Osteoblast (primary cell): ENCODE measurements around the gene RIPOR3. TPM values are rescaled to one million over a fixed set of nuclear protein-coding genes. Genes with fewer than 3 reads are reported as not detected.

Experiments
- DNase-seq: peaks from one replicate; pipeline ENCODE4 v3.0.0; 2011; ENCODE audit warnings: low spot score, mixed read lengths; ENCODE audit not compliant: insufficient read length; ENCODE audit errors: missing footprints
- H2AFZ ChIP-seq: 2 replicates; pipeline ENCODE4 v1.6.0; 2011; ENCODE audit warnings: mild to moderate bottlenecking, low read length
- H3K27ac ChIP-seq: 2 replicates; pipeline ENCODE4 v1.5.1; 2011; ENCODE audit warnings: mild to moderate bottlenecking, low read depth, low read length, moderate library complexity
- H3K27me3 ChIP-seq: 2 replicates; pipeline ENCODE4 v1.6.0; 2012; ENCODE audit warnings: mild to moderate bottlenecking, control low read depth, inconsistent platforms, low read length, moderate library complexity; ENCODE audit not compliant: insufficient read depth
- H3K36me3 ChIP-seq: 2 replicates; pipeline ENCODE4 v1.5.1; 2011; ENCODE audit warnings: mild to moderate bottlenecking, low read length, control low read depth, moderate library complexity; ENCODE audit not compliant: insufficient read depth
- H3K4me1 ChIP-seq: 2 replicates; pipeline ENCODE4 v1.5.1; 2011; ENCODE audit warnings: mild to moderate bottlenecking, low read length, control low read depth, moderate library complexity; ENCODE audit not compliant: insufficient read depth
- H3K4me2 ChIP-seq: 2 replicates; pipeline ENCODE4 v1.6.0; 2011; ENCODE audit warnings: mild to moderate bottlenecking, low read length; ENCODE audit not compliant: insufficient read depth
- H3K4me3 ChIP-seq: fragments of 200-600 bp; sonication (generic); 3 replicates; pipeline ENCODE4 v1.5.1; 2012; ENCODE audit warnings: mild to moderate bottlenecking, low read length, inconsistent platforms; ENCODE audit not compliant: insufficient read depth
- H3K79me2 ChIP-seq: 2 replicates; pipeline ENCODE4 v1.6.0; 2012; ENCODE audit warnings: mild to moderate bottlenecking, low read length, control low read depth, inconsistent platforms; ENCODE audit not compliant: insufficient read depth
- H3K9me3 ChIP-seq: 2 replicates; pipeline ENCODE4 v1.5.1; 2011; ENCODE audit warnings: low read depth, low read length, control low read depth
- H4K20me1 ChIP-seq: 2 replicates; pipeline ENCODE4 v1.6.0; 2012; ENCODE audit warnings: mild to moderate bottlenecking, low read length, control low read depth; ENCODE audit not compliant: insufficient read depth
- total RNA-seq: library from RNA; depleted of rRNA; stranded (reverse); fragments of >200 nt; gene quantifications from 2 replicates; pipeline ENCODE4 v1.2.3, GENCODE V29; 2012
- TF ChIP-seq, protein P1 (sequence below): IDR thresholded peaks from 2 replicates; pipeline ENCODE4 v1.5.1; 2011; ENCODE audit warnings: mild to moderate bottlenecking, low read depth, low read length, moderate library complexity; ENCODE audit errors: extremely low read depth

RIPOR3 gene
- total RNA-seq, 1 donor: 1.1 TPM

DNA sequence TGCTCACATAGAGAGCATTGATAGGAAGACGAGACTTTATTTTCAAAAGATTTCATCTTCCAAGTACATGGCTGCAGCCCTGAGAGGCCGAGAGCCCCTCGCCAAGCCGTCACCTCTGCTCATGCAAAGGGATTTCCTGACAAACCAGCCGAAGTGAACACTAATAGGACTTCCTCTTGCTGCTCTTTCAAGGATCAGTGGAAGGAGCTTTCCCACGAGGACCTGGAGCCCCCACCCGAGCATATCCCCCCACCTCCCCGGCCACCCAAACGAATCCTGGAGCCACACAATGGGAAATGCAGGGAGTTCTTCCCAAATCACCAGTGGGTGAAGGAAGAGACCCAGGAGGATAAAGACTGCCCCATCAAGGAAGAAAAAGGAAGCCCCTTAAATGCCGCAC lies 111.8 kb downstream of the RIPOR3 start:
- H4K20me1 ChIP-seq: peaks cover 45% of the 10 kb centered on the region
- peaks cover 49% of the 10 kb centered on the region for H3K79me2 ChIP-seq
- peak; percentile 9 for DNase-seq
- peaks cover 10% of the 10 kb centered on the region for H3K4me1 ChIP-seq
- peaks cover 88% of the 10 kb centered on the region for H3K36me3 ChIP-seq
- no peaks in the 10 kb centered on the region for H3K27me3 ChIP-seq
- H3K4me2 ChIP-seq: no peak overlapping the region
- no peak overlapping the region for H3K27ac ChIP-seq
- H3K9me3 ChIP-seq: no peaks in the 10 kb centered on the region
- TF ChIP-seq, protein P1, sequence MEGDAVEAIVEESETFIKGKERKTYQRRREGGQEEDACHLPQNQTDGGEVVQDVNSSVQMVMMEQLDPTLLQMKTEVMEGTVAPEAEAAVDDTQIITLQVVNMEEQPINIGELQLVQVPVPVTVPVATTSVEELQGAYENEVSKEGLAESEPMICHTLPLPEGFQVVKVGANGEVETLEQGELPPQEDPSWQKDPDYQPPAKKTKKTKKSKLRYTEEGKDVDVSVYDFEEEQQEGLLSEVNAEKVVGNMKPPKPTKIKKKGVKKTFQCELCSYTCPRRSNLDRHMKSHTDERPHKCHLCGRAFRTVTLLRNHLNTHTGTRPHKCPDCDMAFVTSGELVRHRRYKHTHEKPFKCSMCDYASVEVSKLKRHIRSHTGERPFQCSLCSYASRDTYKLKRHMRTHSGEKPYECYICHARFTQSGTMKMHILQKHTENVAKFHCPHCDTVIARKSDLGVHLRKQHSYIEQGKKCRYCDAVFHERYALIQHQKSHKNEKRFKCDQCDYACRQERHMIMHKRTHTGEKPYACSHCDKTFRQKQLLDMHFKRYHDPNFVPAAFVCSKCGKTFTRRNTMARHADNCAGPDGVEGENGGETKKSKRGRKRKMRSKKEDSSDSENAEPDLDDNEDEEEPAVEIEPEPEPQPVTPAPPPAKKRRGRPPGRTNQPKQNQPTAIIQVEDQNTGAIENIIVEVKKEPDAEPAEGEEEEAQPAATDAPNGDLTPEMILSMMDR: no peak
- H2AFZ ChIP-seq: no peak overlapping the region
- H3K4me3 ChIP-seq: no peak overlapping the region

DNA sequence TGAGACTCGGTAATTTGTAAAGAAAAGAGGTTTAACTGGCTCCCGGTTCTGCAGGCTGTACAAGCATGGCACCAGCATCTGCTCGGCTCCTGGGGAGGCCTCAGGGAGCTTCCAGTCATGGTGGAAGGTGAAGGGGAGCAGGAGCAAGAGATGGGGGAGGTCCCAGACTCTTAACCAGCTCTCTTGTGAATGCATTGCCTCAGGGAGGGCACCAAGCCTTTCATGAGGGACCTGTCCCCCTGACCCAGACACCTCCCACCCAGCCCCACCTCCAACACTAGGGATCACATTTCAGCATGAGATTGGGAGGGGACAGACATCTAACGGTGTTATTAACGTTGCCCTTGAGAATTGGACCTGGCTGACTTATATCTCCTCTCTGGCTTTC lies 112.6 kb downstream of the RIPOR3 start:
- H3K36me3 ChIP-seq: peaks cover 90% of the 10 kb centered on the region
- H2AFZ ChIP-seq: no peak overlapping the region
- H3K79me2 ChIP-seq: peaks cover 51% of the 10 kb centered on the region

DNA sequence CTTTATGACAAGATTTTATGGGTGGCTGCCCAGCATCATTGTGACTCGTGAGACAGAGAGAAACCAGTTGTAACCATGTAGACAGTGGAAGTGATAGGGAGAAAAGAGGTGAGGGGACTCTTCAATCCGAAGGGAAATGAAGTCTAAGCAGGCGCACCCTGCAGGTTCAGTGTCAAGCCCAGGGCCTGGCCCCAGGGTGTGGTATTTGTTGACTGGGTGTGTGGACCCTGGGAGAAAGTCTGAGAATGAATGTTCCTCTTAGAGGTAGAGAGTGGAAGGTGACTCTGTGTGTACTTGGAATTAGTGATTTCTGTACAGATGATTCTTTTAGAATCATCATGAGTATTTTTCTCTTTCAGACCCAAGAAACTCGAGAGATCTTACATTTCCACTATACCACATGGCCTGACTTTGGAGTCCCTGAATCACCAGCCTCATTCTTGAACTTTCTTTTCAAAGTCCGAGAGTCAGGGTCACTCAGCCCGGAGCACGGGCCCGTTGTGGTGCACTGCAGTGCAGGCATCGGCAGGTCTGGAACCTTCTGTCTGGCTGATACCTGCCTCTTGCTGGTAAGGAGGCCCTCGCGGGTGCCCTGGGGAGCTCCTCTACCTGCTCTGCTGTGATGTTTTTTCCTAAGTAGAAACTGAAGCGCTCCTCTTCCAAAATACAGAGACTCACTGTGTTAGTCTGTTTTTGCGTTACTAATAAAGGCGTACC lies 113.1 kb downstream of the RIPOR3 start:
- H3K36me3 ChIP-seq: peaks cover 84% of the 10 kb centered on the region
- no peak overlapping the region for H2AFZ ChIP-seq
- H3K79me2 ChIP-seq: peaks cover 51% of the 10 kb centered on the region
- TF ChIP-seq, protein P1: no peak
- DNase-seq: peak; percentile 45
- H3K4me2 ChIP-seq: no peak overlapping the region
- H3K27ac ChIP-seq: no peak overlapping the region
- peaks cover 14% of the 10 kb centered on the region for H3K4me1 ChIP-seq
- no peak overlapping the region for H3K4me3 ChIP-seq
- H3K27me3 ChIP-seq: no peaks in the 10 kb centered on the region
- no peaks in the 10 kb centered on the region for H3K9me3 ChIP-seq
- peaks cover 43% of the 10 kb centered on the region for H4K20me1 ChIP-seq

More for the DNA sequence above, 112.6 kb downstream of the RIPOR3 start:
- Histone ChIP-seq H3K4me3 (no peak overlapping the region), H3K4me2 (no peak overlapping the region), H3K27me3 (no peaks in the 10 kb centered on the region), H4K20me1 (peaks cover 43% of the 10 kb centered on the region), H3K27ac (no peak overlapping the region), H3K4me1 (peaks cover 10% of the 10 kb centered on the region), H3K9me3 (no peaks in the 10 kb centered on the region)
- no peak for DNase-seq
- TF ChIP-seq, protein P1: no peak

DNA sequence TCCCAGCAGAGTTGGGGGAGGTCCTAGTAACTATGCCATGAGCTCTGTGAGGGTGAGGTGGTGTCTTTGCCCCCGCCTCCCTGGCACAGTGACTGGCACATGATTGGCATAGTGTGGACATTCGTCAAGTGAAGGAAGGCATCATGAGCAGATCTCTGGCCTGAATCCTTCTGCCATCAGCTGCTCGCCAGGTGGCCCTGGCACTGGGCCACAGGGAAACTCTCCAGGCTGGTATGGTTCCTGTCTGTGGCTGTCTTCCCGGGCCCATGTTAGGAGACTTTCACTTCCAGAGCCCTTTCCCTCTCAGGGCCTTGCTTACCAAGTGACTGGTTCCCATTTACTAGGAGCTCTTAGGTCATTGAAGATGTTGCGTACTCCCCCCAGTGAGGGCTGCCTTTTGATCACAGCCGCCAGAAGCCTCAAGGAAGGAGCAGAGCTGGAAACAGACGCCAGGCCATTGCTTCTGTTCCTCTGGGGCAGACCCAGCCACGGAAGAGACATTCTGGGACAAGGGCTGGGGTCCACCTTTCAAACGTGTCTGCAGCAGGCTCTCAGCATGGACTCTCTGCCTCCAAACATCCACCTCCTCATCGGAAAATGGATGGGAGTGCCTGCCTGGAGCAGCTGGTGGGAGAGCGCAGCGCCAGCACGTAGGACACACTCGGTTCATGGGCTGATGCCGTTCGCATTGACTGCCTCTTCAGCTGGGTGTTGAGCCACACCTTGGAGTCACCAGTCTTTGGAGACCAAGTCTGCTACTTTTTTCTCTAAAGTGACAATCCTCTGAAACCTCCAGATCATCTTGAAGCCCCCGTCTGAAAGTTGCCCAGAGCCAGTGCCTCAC lies 113.9 kb downstream of the RIPOR3 start:
- Histone ChIP-seq H3K4me2 (no peak overlapping the region), H2AFZ (no peak overlapping the region), H3K27ac (no peak overlapping the region), H3K4me1 (peaks cover 22% of the 10 kb centered on the region), H4K20me1 (peaks cover 41% of the 10 kb centered on the region), H3K79me2 (peaks cover 54% of the 10 kb centered on the region), H3K27me3 (no peaks in the 10 kb centered on the region), H3K4me3 (no peak overlapping the region), H3K36me3 (peaks cover 76% of the 10 kb centered on the region), H3K9me3 (no peaks in the 10 kb centered on the region)
- peak; percentile 47 for DNase-seq
- TF ChIP-seq, protein P1: no peak
